IMR-90 (cell line): ENCODE data around the gene ACSS2. TPM values are rescaled to one million over a fixed set of nuclear protein-coding genes. Genes with fewer than 3 reads are reported as not detected.

ENCODE experiments used
- ATAC-seq: fragments of 200-7000 bp; cut with Tn5 transposase; 2 replicates; pipeline ENCODE4 v1.9.1; 2020; ENCODE audit warnings: low read depth, mild to moderate bottlenecking, moderate library complexity
- BruUV-seq: library from RNA; stranded (reverse); fragments of 400-500 nt; replicated peaks from 2 replicates; lab custom pipeline; 2021; lab: Mats Ljungman, UMichigan
- CTCF ChIA-PET: fragments of 300-600 bp; formaldehyde crosslinking; extraction: SDS; loops from one replicate; lab custom pipeline; 2021; ENCODE audit warnings: antibody characterized with exemption; lab: Yijun Ruan, JAX
- POLR2A ChIA-PET: fragments of 300-600 bp; sonication (Branson Sonifier 250); formaldehyde crosslinking; loops from one replicate; lab custom pipeline; 2022; ENCODE audit warnings: antibody characterized with exemption; ENCODE audit not compliant: unreplicated experiment; lab: Charles Lee
- DNase-seq: peaks from one replicate; pipeline ENCODE4 v3.0.0; 2013
- H2AFZ ChIP-seq: replicated peaks from 2 replicates; pipeline ENCODE3; 2013; ENCODE audit warnings: low read length, mild to moderate bottlenecking; ENCODE audit not compliant: poor library complexity
- H2AK5ac ChIP-seq: 2 replicates; pipeline ENCODE4 v1.6.1; 2013; ENCODE audit warnings: low read depth, low read length, inconsistent platforms
- H2AK9ac ChIP-seq: replicated peaks from 2 replicates; pipeline ENCODE3; 2013; ENCODE audit warnings: mild to moderate bottlenecking, low read depth, low read length, moderate library complexity; ENCODE audit not compliant: poor library complexity
- H2BK120ac ChIP-seq: 2 replicates; pipeline ENCODE4 v1.6.1; 2013; ENCODE audit warnings: low read depth, low read length, inconsistent platforms
- H2BK15ac ChIP-seq: 3 replicates; pipeline ENCODE4 v1.6.1; 2013; ENCODE audit warnings: low read depth, low read length, inconsistent platforms
- H2BK20ac ChIP-seq: 2 replicates; pipeline ENCODE4 v1.6.1; 2013; ENCODE audit warnings: low read depth, mild to moderate bottlenecking, inconsistent platforms, low read length, moderate library complexity
- H2BK5ac ChIP-seq: 2 replicates; pipeline ENCODE4 v1.6.1; 2013; ENCODE audit warnings: mild to moderate bottlenecking, low read depth, low read length, inconsistent platforms; ENCODE audit not compliant: poor library complexity, severe bottlenecking
- H3K14ac ChIP-seq: replicated peaks from 2 replicates; pipeline ENCODE4 v1.6.1; 2013; ENCODE audit warnings: low read depth, low read length, inconsistent platforms
- H3K18ac ChIP-seq: 2 replicates; pipeline ENCODE4 v1.6.1; 2013; ENCODE audit warnings: low read depth, low read length, control low read depth
- H3K23ac ChIP-seq: 2 replicates; pipeline ENCODE4 v1.6.1; 2013; ENCODE audit warnings: low read depth, low read length, inconsistent platforms
- H3K27ac ChIP-seq: 2 replicates; pipeline ENCODE4 v1.5.1; 2013; ENCODE audit warnings: mild to moderate bottlenecking, control low read depth, low read length; ENCODE audit not compliant: insufficient read depth
- H3K27me3 ChIP-seq: 2 replicates; pipeline ENCODE4 v1.6.1; 2013; ENCODE audit warnings: low read length; ENCODE audit not compliant: control insufficient read depth, insufficient read depth
- H3K36me3 ChIP-seq: 2 replicates; pipeline ENCODE4 v1.6.1; 2013; ENCODE audit warnings: low read length, mixed read lengths; ENCODE audit not compliant: control insufficient read depth, insufficient read depth
- H3K4ac ChIP-seq: 2 replicates; pipeline ENCODE4 v1.6.1; 2013; ENCODE audit warnings: low read depth, low read length, inconsistent platforms
- H3K4me1 ChIP-seq: 2 replicates; pipeline ENCODE4 v1.6.1; 2013; ENCODE audit warnings: low read length, mixed read lengths; ENCODE audit not compliant: control insufficient read depth, insufficient read depth
- H3K4me2 ChIP-seq: 2 replicates; pipeline ENCODE4 v1.6.1; 2013; ENCODE audit warnings: low read depth, mild to moderate bottlenecking, control low read depth, low read length, moderate library complexity
- H3K4me3 ChIP-seq: 2 replicates; pipeline ENCODE4 v1.5.1; 2013; ENCODE audit warnings: low read depth, mild to moderate bottlenecking, control low read depth, low read length, moderate library complexity; ENCODE audit not compliant: insufficient read depth
- H3K56ac ChIP-seq: 2 replicates; pipeline ENCODE4 v1.6.1; 2013; ENCODE audit warnings: low read length, inconsistent platforms; ENCODE audit not compliant: insufficient read depth; ENCODE audit errors: extremely low read depth
- H3K79me1 ChIP-seq, 2 experiments: 2 replicates each; pipeline ENCODE4 v1.6.1; 2013; ENCODE audit warnings: low read length in 2 of 2, inconsistent platforms in 1 of 2, low read depth in 1 of 2
- H3K9ac ChIP-seq: 2 replicates; pipeline ENCODE4 v1.6.1; 2013; ENCODE audit warnings: low read depth, low read length, control low read depth
- H3K9me1 ChIP-seq: 2 replicates; pipeline ENCODE4 v1.6.1; 2013; ENCODE audit warnings: low read length, inconsistent platforms; ENCODE audit not compliant: insufficient read depth
- H3K9me3 ChIP-seq: 2 replicates; pipeline ENCODE4 v1.6.1; 2013; ENCODE audit warnings: low read length; ENCODE audit not compliant: control insufficient read depth, insufficient read depth
- H4K20me1 ChIP-seq: 2 replicates; pipeline ENCODE4 v1.6.1; 2013; ENCODE audit warnings: low read length, inconsistent platforms; ENCODE audit not compliant: insufficient read depth
- H4K5ac ChIP-seq: 2 replicates; pipeline ENCODE4 v1.6.1; 2013; ENCODE audit warnings: mild to moderate bottlenecking, low read depth, low read length, control low read depth
- H4K8ac ChIP-seq, 2 experiments: 2 replicates each; pipeline ENCODE4 v1.6.1; 2013; ENCODE audit warnings: low read depth in 2 of 2, low read length in 2 of 2, control low read depth in 1 of 2, inconsistent platforms in 1 of 2
- H4K91ac ChIP-seq: 2 replicates; pipeline ENCODE4 v1.6.1; 2013; ENCODE audit warnings: low read depth, low read length, inconsistent platforms; ENCODE audit not compliant: insufficient read depth
- FOS ChIP-seq: fragments of 150-350 bp; IDR thresholded peaks from 2 replicates; pipeline ENCODE4 v1.6.1; 2016; ENCODE audit warnings: low read depth, low read length
- MAFK ChIP-seq: IDR thresholded peaks from 2 replicates; pipeline ENCODE4 v1.6.1; 2012; ENCODE audit warnings: low read depth, low read length, improper control_type of control experiment
- MXI1 ChIP-seq: IDR thresholded peaks from 2 replicates; pipeline ENCODE4 v1.6.1; 2012; ENCODE audit warnings: low read depth, mild to moderate bottlenecking, low read length, moderate library complexity, borderline replicate concordance
- NFE2L2 ChIP-seq: fragments of 150-350 bp; IDR thresholded peaks from 2 replicates; pipeline ENCODE4 v1.6.1; 2016; ENCODE audit warnings: low read depth, mild to moderate bottlenecking, low read length
- RFX5 ChIP-seq: IDR thresholded peaks from 2 replicates; pipeline ENCODE4 v1.8.0; 2012; ENCODE audit warnings: low read depth, mild to moderate bottlenecking, low read length, moderate library complexity
- USF2 ChIP-seq: fragments of 150-350 bp; IDR thresholded peaks from 2 replicates; pipeline ENCODE4 v1.6.1; 2017; ENCODE audit warnings: mild to moderate bottlenecking, antibody characterized with exemption, low read length, low read depth
- whole genome bisulfite sequencing, 2 experiments: methylation state at CpG; one replicate each; pipeline versions ENCODE4 v1.1.5 to v1.1.7; 2013; ENCODE audit warnings: missing lambda C conversion rate in 2 of 2; ENCODE audit not compliant: insufficient read length in 1 of 2; ENCODE audit errors: extremely low coverage in 2 of 2; 5-methylcytosine and 5-hydroxymethylcytosine counted together
- dilution Hi-C: fragments of 300-500 bp; cut with HindIII; formaldehyde crosslinking; loops from one replicate; pipeline ENCODE4 v1.14.3; 2018; ENCODE audit warnings: low sequenced_read_pairs; ENCODE audit not compliant: unreplicated experiment
- in situ Hi-C: fragments of 300-500 bp; cut with MboI; formaldehyde crosslinking; loops from 3 replicates; pipeline ENCODE4 v1.14.3; 2019; ENCODE audit warnings: low sequenced_read_pairs, inconsistent platforms, mixed read lengths
- intact Hi-C: fragments of 100-400 bp; cut with micrococcal nuclease; formaldehyde crosslinking; loops from 2 replicates; pipeline ENCODE4 v1.10.0; 2022
- polyA plus RNA-seq, 3 experiments: library from polyadenylated mRNA; depleted of rRNA; stranded (reverse); fragments of >200 nt; gene quantifications; 2 replicates each; pipeline ENCODE4 v1.2.3, GENCODE V29; 2012; ENCODE audit warnings: low replicate concordance in 1 of 3
- total RNA-seq: library from RNA; depleted of rRNA; stranded (reverse); fragments of >200 nt; gene quantifications from 2 replicates; pipeline ENCODE4 v1.2.3, GENCODE V29; 2012
- TF ChIP-seq, protein P1 (sequence below): fragments of 150-350 bp; IDR thresholded peaks from 2 replicates; pipeline ENCODE4 v1.6.1; 2016; ENCODE audit warnings: low read depth, mild to moderate bottlenecking, low read length, moderate library complexity, borderline replicate concordance

ACSS2 gene
- total and polyA plus RNA-seq, 2 of the 4 experiments (the other 2 are of a cell fraction), result 26.9 to 46.4 TPM

GRCh38 chr20:34863421-34863965, 12.9 kb upstream of the ACSS2 start:
- CTCF ChIA-PET, result no interaction called here

More at GRCh38 chr20:34863421-34863965, 12.9 kb upstream of the ACSS2 start:
- H3K56ac ChIP-seq, result no peak overlapping the region
- no peaks in the 10 kb centered on the region for H3K4me1 ChIP-seq
- H3K27ac ChIP-seq, result no peak overlapping the region
- no peak overlapping the region for H3K4me3 ChIP-seq
- no peaks in the 10 kb centered on the region; the same call in 1 of the 2 replicates for H4K20me1 ChIP-seq
- no peak overlapping the region for H2BK120ac ChIP-seq
- no peak overlapping the region for H4K5ac ChIP-seq
- no peak overlapping the region for H2BK15ac ChIP-seq
- BruUV-seq, result no TSS peak
- no peak overlapping the region for H4K8ac ChIP-seq
- no peak overlapping the region for H2BK5ac ChIP-seq
- in situ Hi-C loops, result loop anchor here (25.0 kb wide), 1 partner anchor 399 kb away; no protein-coding TSS in a partner anchor
- H3K14ac ChIP-seq, result no peak overlapping the region
- TF ChIP-seq MXI1, result no peak
- no peak for TF ChIP-seq USF2
- TF ChIP-seq, protein P1, sequence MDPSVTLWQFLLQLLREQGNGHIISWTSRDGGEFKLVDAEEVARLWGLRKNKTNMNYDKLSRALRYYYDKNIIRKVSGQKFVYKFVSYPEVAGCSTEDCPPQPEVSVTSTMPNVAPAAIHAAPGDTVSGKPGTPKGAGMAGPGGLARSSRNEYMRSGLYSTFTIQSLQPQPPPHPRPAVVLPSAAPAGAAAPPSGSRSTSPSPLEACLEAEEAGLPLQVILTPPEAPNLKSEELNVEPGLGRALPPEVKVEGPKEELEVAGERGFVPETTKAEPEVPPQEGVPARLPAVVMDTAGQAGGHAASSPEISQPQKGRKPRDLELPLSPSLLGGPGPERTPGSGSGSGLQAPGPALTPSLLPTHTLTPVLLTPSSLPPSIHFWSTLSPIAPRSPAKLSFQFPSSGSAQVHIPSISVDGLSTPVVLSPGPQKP, result no peak
- no peak for TF ChIP-seq NFE2L2
- no peak for TF ChIP-seq FOS
- TF ChIP-seq RFX5, result no peak
- TF ChIP-seq MAFK, result no peak
- H3K79me1 ChIP-seq, result peaks cover 8 to 13% of the 10 kb centered on the region in 2 experiments; a peak in 2 of 4 replicates
- no peak overlapping the region for H2AFZ ChIP-seq
- no peak overlapping the region for H2AK5ac ChIP-seq
- H3K18ac ChIP-seq, result no peak overlapping the region
- intact Hi-C loops, result no loop called here
- H4K91ac ChIP-seq, result no peak overlapping the region
- no peak overlapping the region for H3K4ac ChIP-seq
- peaks cover 22% of the 10 kb centered on the region for H3K36me3 ChIP-seq
- dilution Hi-C loops, result no loop called here
- no peaks in the 10 kb centered on the region for H3K9me3 ChIP-seq
- no peaks in the 10 kb centered on the region for H3K27me3 ChIP-seq
- ATAC-seq, result no peak
- no peak for DNase-seq
- H3K9ac ChIP-seq, result no peak overlapping the region
- no peak overlapping the region for H2AK9ac ChIP-seq
- H3K4me2 ChIP-seq, result no peak overlapping the region
- no peak overlapping the region for H2BK20ac ChIP-seq
- POLR2A ChIA-PET, result no interaction called here
- H3K9me1 ChIP-seq, result no peaks in the 10 kb centered on the region
- no peak overlapping the region for H3K23ac ChIP-seq
- 67% methylated on average over 21 of the region's 32 CpGs; no CpG with 5 or more reads in 1 of the 2 experiments for WGBS, 2 experiments
